ENCODE results near the gene HACD2. TPM values are rescaled to one million over a fixed set of nuclear protein-coding genes. Genes with fewer than 3 reads are reported as not detected.

Gene HACD2
- polyA plus RNA-seq, 2 of the 4 experiments (the other 2 are of a cell fraction) = 41.8 to 97.7 TPM

- Histone ChIP-seq H3K4me2 (no peak overlapping the region), H3K27ac (no peak overlapping the region), H3K9me3 (peaks cover 20% of the 10 kb centered on the region), H3K4me1 (no peaks in the 10 kb centered on the region), H3K4me3 (no peak overlapping the region)
- peak; percentile 53 to 59 for DNase-seq (ENCODE audit: low read depth in 1 of 2, low spot score in 1 of 2)
- ChIA-PET POLR2A (no interaction called here), CTCF (interaction anchor here (0.6 to 6.3 kb wide), 46 partner anchors 11 to 776 kb away, joined by 3 to 112 read pairs (median 4); no protein-coding TSS in a partner anchor)
- FAIRE-seq = peak; percentile 83
- peak; percentile 30 to 62; a peak in 3 of 6 replicates for ATAC-seq
- WGBS (ENCODE audit: missing lambda C conversion rate) = 38% methylated on average over 12 of the region's 12 CpGs
- peak; percentile 45; the same call in 2 of the 3 replicates for TF ChIP-seq SMC3 (IDR thresholded peaks at IDR 0.05)
- TF ChIP-seq, protein P1, sequence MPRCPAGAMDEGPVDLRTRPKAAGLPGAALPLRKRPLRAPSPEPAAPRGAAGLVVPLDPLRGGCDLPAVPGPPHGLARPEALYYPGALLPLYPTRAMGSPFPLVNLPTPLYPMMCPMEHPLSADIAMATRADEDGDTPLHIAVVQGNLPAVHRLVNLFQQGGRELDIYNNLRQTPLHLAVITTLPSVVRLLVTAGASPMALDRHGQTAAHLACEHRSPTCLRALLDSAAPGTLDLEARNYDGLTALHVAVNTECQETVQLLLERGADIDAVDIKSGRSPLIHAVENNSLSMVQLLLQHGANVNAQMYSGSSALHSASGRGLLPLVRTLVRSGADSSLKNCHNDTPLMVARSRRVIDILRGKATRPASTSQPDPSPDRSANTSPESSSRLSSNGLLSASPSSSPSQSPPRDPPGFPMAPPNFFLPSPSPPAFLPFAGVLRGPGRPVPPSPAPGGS (IDR thresholded peaks at IDR 0.05) = no peak
- TF ChIP-seq, protein P2, sequence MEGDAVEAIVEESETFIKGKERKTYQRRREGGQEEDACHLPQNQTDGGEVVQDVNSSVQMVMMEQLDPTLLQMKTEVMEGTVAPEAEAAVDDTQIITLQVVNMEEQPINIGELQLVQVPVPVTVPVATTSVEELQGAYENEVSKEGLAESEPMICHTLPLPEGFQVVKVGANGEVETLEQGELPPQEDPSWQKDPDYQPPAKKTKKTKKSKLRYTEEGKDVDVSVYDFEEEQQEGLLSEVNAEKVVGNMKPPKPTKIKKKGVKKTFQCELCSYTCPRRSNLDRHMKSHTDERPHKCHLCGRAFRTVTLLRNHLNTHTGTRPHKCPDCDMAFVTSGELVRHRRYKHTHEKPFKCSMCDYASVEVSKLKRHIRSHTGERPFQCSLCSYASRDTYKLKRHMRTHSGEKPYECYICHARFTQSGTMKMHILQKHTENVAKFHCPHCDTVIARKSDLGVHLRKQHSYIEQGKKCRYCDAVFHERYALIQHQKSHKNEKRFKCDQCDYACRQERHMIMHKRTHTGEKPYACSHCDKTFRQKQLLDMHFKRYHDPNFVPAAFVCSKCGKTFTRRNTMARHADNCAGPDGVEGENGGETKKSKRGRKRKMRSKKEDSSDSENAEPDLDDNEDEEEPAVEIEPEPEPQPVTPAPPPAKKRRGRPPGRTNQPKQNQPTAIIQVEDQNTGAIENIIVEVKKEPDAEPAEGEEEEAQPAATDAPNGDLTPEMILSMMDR (IDR thresholded peaks at IDR 0.05) = peak; percentile 78
- TF ChIP-seq RAD21 (conservative IDR thresholded peaks at IDR 0.05 in 1 of 2, IDR thresholded peaks at IDR 0.05 in 1 of 2) = peak; percentile 68 to 75
Observed at GRCh38 chr3:123559040-123559861, 25.6 kb downstream of the HACD2 start.

GRCh38 chr3:123553536-123553935 lies 31.3 kb downstream of the HACD2 start:
- 96% methylated on average over 1 of the region's 1 CpG for WGBS (ENCODE audit: missing lambda C conversion rate)
- H3K4me1 ChIP-seq = no peaks in the 10 kb centered on the region
- no peak overlapping the region for H3K4me3 ChIP-seq
- H3K27ac ChIP-seq = no peak overlapping the region
- DNase-seq (ENCODE audit: low read depth in 1 of 2, low spot score in 1 of 2) (no peak), FAIRE-seq (no peak), ATAC-seq (no peak)
- H3K4me2 ChIP-seq = no peak overlapping the region
- ChIA-PET CTCF (interaction anchor here (0.7 to 0.9 kb wide), 3 partner anchors 12 to 225 kb away, joined by 3 read pairs; no protein-coding TSS in a partner anchor), POLR2A (no interaction called here)
- TF ChIP-seq FOSL2 (IDR thresholded peaks at IDR 0.05) = no peak
- TF ChIP-seq FOSL2 (CRISPR knock-in tag; IDR thresholded peaks at IDR 0.05) = no peak
- TF ChIP-seq EP300 (IDR thresholded peaks at IDR 0.05) = no peak
- TF ChIP-seq FOSB (CRISPR knock-in tag; IDR thresholded peaks at IDR 0.05) = no peak
- TF ChIP-seq CHD2 (IDR thresholded peaks at IDR 0.05; ENCODE audit: low read length, partially characterized antibody) = no peak
- TF ChIP-seq CHD4 (IDR thresholded peaks at IDR 0.05; ENCODE audit: borderline replicate concordance) = no peak
- no peak for TF ChIP-seq PBX3 (IDR thresholded peaks at IDR 0.05)
- TF ChIP-seq HOXB5 (CRISPR knock-in tag; IDR thresholded peaks at IDR 0.05) = no peak
- no peak for TF ChIP-seq ZNF302 (CRISPR knock-in tag; IDR thresholded peaks at IDR 0.05)
- TF ChIP-seq RAD21 (conservative IDR thresholded peaks at IDR 0.05 in 1 of 2, IDR thresholded peaks at IDR 0.05 in 1 of 2) = no peak
- no peak for TF ChIP-seq SMC3 (IDR thresholded peaks at IDR 0.05)
- no peak for TF ChIP-seq EHMT2 (IDR thresholded peaks at IDR 0.05; ENCODE audit: low read depth)
- no peak for TF ChIP-seq BHLHE40 (IDR thresholded peaks at IDR 0.05; ENCODE audit: low read depth, low read length)
- TF ChIP-seq FOXS1 (CRISPR knock-in tag; IDR thresholded peaks at IDR 0.05) = no peak
- no peak for TF ChIP-seq MAX (IDR thresholded peaks at IDR 0.05)
- TF ChIP-seq, protein P3, sequence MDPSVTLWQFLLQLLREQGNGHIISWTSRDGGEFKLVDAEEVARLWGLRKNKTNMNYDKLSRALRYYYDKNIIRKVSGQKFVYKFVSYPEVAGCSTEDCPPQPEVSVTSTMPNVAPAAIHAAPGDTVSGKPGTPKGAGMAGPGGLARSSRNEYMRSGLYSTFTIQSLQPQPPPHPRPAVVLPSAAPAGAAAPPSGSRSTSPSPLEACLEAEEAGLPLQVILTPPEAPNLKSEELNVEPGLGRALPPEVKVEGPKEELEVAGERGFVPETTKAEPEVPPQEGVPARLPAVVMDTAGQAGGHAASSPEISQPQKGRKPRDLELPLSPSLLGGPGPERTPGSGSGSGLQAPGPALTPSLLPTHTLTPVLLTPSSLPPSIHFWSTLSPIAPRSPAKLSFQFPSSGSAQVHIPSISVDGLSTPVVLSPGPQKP (IDR thresholded peaks at IDR 0.05; ENCODE audit: low read depth, low read length) = no peak
- peaks cover 37% of the 10 kb centered on the region for H3K9me3 ChIP-seq

Data from A549 (cell line).